HepG2 (cell line): Measurements from ENCODE around the gene DVL3. TPM values are rescaled to one million over a fixed set of nuclear protein-coding genes. Genes with fewer than 3 reads are reported as not detected.

ENCODE experiments used
- ATAC-seq: fragments of 200-7000 bp; cut with Tn5 transposase; 3 replicates; pipeline ENCODE4 v1.9.1; 2020; ENCODE audit warnings: mild to moderate bottlenecking, moderate library complexity
- BruUV-seq: library from RNA; stranded (reverse); fragments of 400-500 nt; replicated peaks from 2 replicates; lab custom pipeline; 2021; lab: Mats Ljungman, UMichigan
- CTCF ChIA-PET: fragments of 300-600 bp; formaldehyde crosslinking; extraction: SDS; loops from one replicate; lab custom pipeline; 2021; ENCODE audit warnings: low total read pairs, inconsistent platforms, low intra/inter-chr PET ratio; lab: Yijun Ruan, JAX
- POLR2A ChIA-PET: fragments of 350-600 bp; sonication (Branson Sonifier 250); formaldehyde crosslinking; loops from one replicate; lab custom pipeline; 2020; ENCODE audit warnings: antibody characterized with exemption, inconsistent platforms; lab: Yijun Ruan, JAX
- DNase-seq: peaks from one replicate; pipeline ENCODE4 v3.0.0-alpha.2; 2015; ENCODE audit warnings: low spot score
- FAIRE-seq: peaks from 3 replicates; lab custom pipeline; 2011; peaks lifted over from hg19 to GRCh38; lab: Jason Lieb, UNC
- H2AFZ ChIP-seq: one replicate; pipeline ENCODE4 v1.6.1; 2011; ENCODE audit warnings: low read length, inconsistent platforms
- H3K27ac ChIP-seq: fragments of 300-600 bp; 3 replicates; pipeline ENCODE4 v1.8.0; 2011; ENCODE audit warnings: mixed run types, mild to moderate bottlenecking, mixed read lengths, low read length, inconsistent platforms; ENCODE audit not compliant: insufficient read depth; ENCODE audit errors: extremely low read length
- H3K27me3 ChIP-seq, 2 experiments: fragments of 200-600 bp in 1 of 2; 2 replicates in 1 of 2; 3 replicates in 1 of 2; pipeline versions ENCODE4 v1.6.0 to v1.8.0; 2011; ENCODE audit warnings: low read length in 2 of 2, mild to moderate bottlenecking in 2 of 2, moderate library complexity in 2 of 2, inconsistent platforms in 1 of 2; ENCODE audit not compliant: insufficient read depth in 2 of 2, control insufficient read depth in 1 of 2
- H3K36me3 ChIP-seq, 2 experiments: fragments of 200-600 bp in 1 of 2; replicated peaks in 1 of 2; 2 replicates in 1 of 2; 3 replicates in 1 of 2; pipeline versions ENCODE4 v1.5.1 to v1.8.0; 2011; ENCODE audit warnings: low read length in 2 of 2, inconsistent platforms in 1 of 2; ENCODE audit not compliant: insufficient read depth in 2 of 2, control insufficient read depth in 1 of 2
- H3K4me1 ChIP-seq: 2 replicates; pipeline ENCODE4 v1.5.1; 2012; ENCODE audit warnings: low read length, inconsistent platforms; ENCODE audit not compliant: insufficient read depth
- H3K4me2 ChIP-seq: 2 replicates; pipeline ENCODE4 v1.6.0; 2011; ENCODE audit warnings: low read depth, low read length, inconsistent platforms
- H3K4me3 ChIP-seq, 3 experiments: fragments of 200-600 bp in 1 of 3; sonication (generic), shearing (Covaris generic) in 1 of 3; replicated peaks in 1 of 3; 2 replicates each; pipeline ENCODE4 v1.5.1; 2011 to 2016; ENCODE audit warnings: low read length in 3 of 3, inconsistent platforms in 2 of 3, low read depth in 2 of 3, mild to moderate bottlenecking in 2 of 3, control low read depth in 1 of 3, mixed read lengths in 1 of 3; ENCODE audit not compliant: insufficient read depth in 1 of 3
- H3K79me2 ChIP-seq: one replicate; pipeline ENCODE4 v1.6.1; 2011; ENCODE audit warnings: low read length, inconsistent platforms; ENCODE audit not compliant: insufficient read depth
- H3K9ac ChIP-seq: 2 replicates; pipeline ENCODE4 v1.6.0; 2011; ENCODE audit warnings: mild to moderate bottlenecking, low read depth, low read length, inconsistent platforms; ENCODE audit not compliant: insufficient read depth
- H3K9me3 ChIP-seq: 2 replicates; pipeline ENCODE4 v1.5.1; 2012; ENCODE audit warnings: mild to moderate bottlenecking, low read length
- H4K20me1 ChIP-seq: 2 replicates; pipeline ENCODE4 v1.6.0; 2011; ENCODE audit warnings: inconsistent platforms, mild to moderate bottlenecking, low read length, moderate library complexity; ENCODE audit not compliant: insufficient read depth
- MAFF ChIP-seq: IDR thresholded peaks from 2 replicates; pipeline ENCODE4 v1.6.1; 2011; ENCODE audit warnings: low read depth, low read length, improper control_type of control experiment
- PBX3 ChIP-seq: sonication (generic); formaldehyde crosslinking; IDR thresholded peaks from 2 replicates; pipeline ENCODE4 v1.8.1; 2023; ENCODE audit warnings: missing genetic modification reagents, inconsistent platforms, borderline replicate concordance
- PCBP1 ChIP-seq: fragments of 200-400 bp; formaldehyde crosslinking; IDR thresholded peaks from 2 replicates; pipeline ENCODE4 v1.6.1; 2017; ENCODE audit warnings: mild to moderate bottlenecking, low read depth, low read length, borderline replicate concordance
- PLSCR1 ChIP-seq: sonication (generic); formaldehyde crosslinking; IDR thresholded peaks from 2 replicates; pipeline ENCODE4 v1.5.0; 2020; ENCODE audit warnings: missing genetic modification reagents, mild to moderate bottlenecking, borderline replicate concordance
- TAF1 ChIP-seq: sonication (generic); formaldehyde crosslinking; IDR thresholded peaks from 2 replicates; pipeline ENCODE4 v1.4.0; 2020; ENCODE audit warnings: missing genetic modification reagents
- THRA ChIP-seq: sonication (generic); formaldehyde crosslinking; IDR thresholded peaks from 2 replicates; pipeline ENCODE4 v1.4.0; 2020; ENCODE audit warnings: missing genetic modification reagents, borderline replicate concordance
- ZBTB7B ChIP-seq: sonication (generic); formaldehyde crosslinking; IDR thresholded peaks from 2 replicates; pipeline ENCODE4 v1.4.0; 2020; ENCODE audit warnings: missing genetic modification reagents
- ZNF331 ChIP-seq: sonication (generic); formaldehyde crosslinking; IDR thresholded peaks from 2 replicates; pipeline ENCODE4 v1.4.0; 2020; ENCODE audit warnings: missing genetic modification reagents
- ZNF740 ChIP-seq: sonication (generic); formaldehyde crosslinking; IDR thresholded peaks from 2 replicates; pipeline ENCODE4 v1.4.0; 2020; ENCODE audit warnings: missing genetic modification reagents
- ZNF782 ChIP-seq: sonication (generic); formaldehyde crosslinking; IDR thresholded peaks from 2 replicates; pipeline ENCODE4 v1.4.0; 2020; ENCODE audit warnings: missing genetic modification reagents, mild to moderate bottlenecking, borderline replicate concordance
- WGBS: methylation state at CpG from one replicate; pipeline ENCODE4 v1.1.6; 2017; ENCODE audit warnings: low lambda C conversion rate; 5-methylcytosine and 5-hydroxymethylcytosine counted together
- in situ Hi-C: cut with HindIII; loops from 2 replicates; pipeline ENCODE4 v1.10.0; 2017; ENCODE audit warnings: low pct_unique_long_range_greater_than_20kb; ENCODE audit not compliant: extremely low pct_ligation_motif_present
- intact Hi-C: fragments of 100-400 bp; cut with micrococcal nuclease; formaldehyde crosslinking; loops from one replicate; pipeline ENCODE4 v1.10.0; 2022; ENCODE audit not compliant: unreplicated experiment
- polyA plus RNA-seq, 8 experiments: library from polyadenylated mRNA; depleted of rRNA in 3 of 8; stranded (reverse) in 7 of 8; unstranded in 1 of 8; fragments of >200 nt; fragmentation: Illumina TruSeq in 4 of 8; extraction: Trizol in 4 of 8; gene quantifications; 2 replicates each; pipeline versions ENCODE4 v1.2.1 to v1.2.3, GENCODE V29; 2011 to 2016; ENCODE audit warnings: low read depth in 4 of 8, missing spikeins in 1 of 8, mixed read lengths in 1 of 8; ENCODE audit not compliant: insufficient read depth in 1 of 8
- total RNA-seq, 5 experiments: library from RNA; depleted of rRNA; stranded (reverse); fragments of >200 nt; fragmentation: Illumina TruSeq; extraction: Trizol; gene quantifications; 2 replicates each; pipeline ENCODE4 v1.2.3, GENCODE V29; 2016; ENCODE audit warnings: low read depth in 1 of 5

DVL3 gene
- total and polyA plus RNA-seq, 2 of the 13 experiments (the other 11 are each of a cell fraction or from before 2014, with no cell fraction given), result 29.0 to 36.1 TPM

- peaks cover 20% of the 10 kb centered on the region for H3K79me2 ChIP-seq
- DNase-seq, result no peak
- no peaks in the 10 kb centered on the region; the same call in 1 of the 2 replicates for H4K20me1 ChIP-seq
- in situ Hi-C loops (no loop called here), intact Hi-C loops (no loop called here)
- WGBS, result 97% methylated on average over 9 of the region's 9 CpGs
- H3K4me1 ChIP-seq, result peaks cover 15% of the 10 kb centered on the region
- TF ChIP-seq ZBTB7B (CRISPR knock-in tag) (no peak), ZNF782 (CRISPR knock-in tag) (no peak), THRA (CRISPR knock-in tag) (no peak), PCBP1 (no peak), PLSCR1 (CRISPR knock-in tag) (no peak), PBX3 (CRISPR knock-in tag) (no peak), ZNF740 (CRISPR knock-in tag) (no peak), ZNF331 (no peak), TAF1 (CRISPR knock-in tag) (no peak), MAFF (no peak)
- no peak overlapping the region for H3K27ac ChIP-seq
- no peaks in the 10 kb centered on the region for H3K9me3 ChIP-seq
- POLR2A ChIA-PET, result no interaction called here
- H3K9ac ChIP-seq, result no peak overlapping the region
- FAIRE-seq, result no peak
- no TSS peak for BruUV-seq
- no peak overlapping the region for H2AFZ ChIP-seq
- H3K4me2 ChIP-seq, result no peak overlapping the region
- peaks cover 13 to 50% of the 10 kb centered on the region in 2 experiments; a peak in 4 of 5 replicates for H3K36me3 ChIP-seq
- CTCF ChIA-PET, result no interaction called here
- ATAC-seq, result no peak
- H3K4me3 ChIP-seq, result no peak overlapping the region
- no peaks in the 10 kb centered on the region; a peak in 1 of 5 replicates for H3K27me3 ChIP-seq
These were observed 16.4 kb downstream of the DVL3 start for GRCh38 chr3:184171562-184171961.
